ENCODE results near the gene AUH.

GRCh38 chr9:91187965-91188344 is 173.8 kb downstream of the AUH start:
- no peak for TF ChIP-seq CTCF (IDR thresholded peaks at IDR 0.05)
- no peak for TF ChIP-seq POLR2A (IDR thresholded peaks at IDR 0.05)
